Measurements from ENCODE around the gene C14orf180.

DNA sequence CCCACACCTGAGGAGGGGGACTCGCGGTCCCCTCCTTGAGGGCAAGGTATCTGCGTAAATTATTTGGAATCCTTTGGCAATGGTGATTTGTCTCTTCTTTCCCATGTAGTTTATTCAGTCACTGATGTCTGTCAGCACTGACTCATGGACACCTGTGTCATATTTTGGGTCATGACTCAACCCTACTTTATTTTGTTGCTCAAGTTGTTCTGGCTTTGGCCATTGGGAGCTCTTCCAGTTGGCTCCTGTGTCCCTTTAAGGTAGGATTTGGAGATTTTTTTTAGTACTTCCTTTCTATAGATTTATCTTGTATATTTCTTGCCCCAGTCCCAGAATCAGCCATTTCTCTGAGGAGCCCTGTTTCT, 47.4 kb upstream of the C14orf180 start:
- TF ChIP-seq CREM (IDR thresholded peaks at IDR 0.05; ENCODE audit: low read depth) (no peak), FOS (IDR thresholded peaks at IDR 0.05; ENCODE audit: borderline replicate concordance, extremely low read depth, insufficient read length) (no peak)

All from GM12878 (cell line).